Lower leg skin (tissue), 3 donors: ENCODE results near the gene ABCC12.
"Not testable (repeated sequence)": the region's sequence is repeated elsewhere in the genome, so short reads cannot be mapped to it uniquely, and the experiment has no call there.

Experiments used
- CTCF ChIP-seq, 3 donors: fragments of 450-650 bp; IDR thresholded peaks; one replicate each; pipeline ENCODE4 v1.5.1; 2016; ENCODE audit warnings: antibody characterized with exemption in 3 of 3, mild to moderate bottlenecking in 3 of 3, moderate library complexity in 2 of 3
- POLR2A ChIP-seq, 2 donors: fragments of 450-650 bp; IDR thresholded peaks; one replicate each; pipeline ENCODE4 v1.6.1; 2016 to 2017; ENCODE audit warnings: antibody characterized with exemption in 2 of 2, mild to moderate bottlenecking in 1 of 2, moderate library complexity in 1 of 2

GRCh38 chr16:48181746-48182520 is 26.1 kb upstream of the ABCC12 start:
- TF ChIP-seq CTCF, POLR2A (IDR thresholded peaks at IDR 0.05): not testable (repeated sequence)
